HG03460 (cell line): Measurements from ENCODE around the gene SLC26A8.
"Not testable (repeated sequence)": the region's sequence is repeated elsewhere in the genome, so short reads cannot be mapped to it uniquely, and the experiment has no call there.

Source experiments
- ATAC-seq: cut with Tn5 transposase; IDR thresholded peaks from one replicate; pipeline ENCODE4 v1.9.1; 2021; ENCODE audit not compliant: unreplicated experiment

The SLC26A8 gene

DNA sequence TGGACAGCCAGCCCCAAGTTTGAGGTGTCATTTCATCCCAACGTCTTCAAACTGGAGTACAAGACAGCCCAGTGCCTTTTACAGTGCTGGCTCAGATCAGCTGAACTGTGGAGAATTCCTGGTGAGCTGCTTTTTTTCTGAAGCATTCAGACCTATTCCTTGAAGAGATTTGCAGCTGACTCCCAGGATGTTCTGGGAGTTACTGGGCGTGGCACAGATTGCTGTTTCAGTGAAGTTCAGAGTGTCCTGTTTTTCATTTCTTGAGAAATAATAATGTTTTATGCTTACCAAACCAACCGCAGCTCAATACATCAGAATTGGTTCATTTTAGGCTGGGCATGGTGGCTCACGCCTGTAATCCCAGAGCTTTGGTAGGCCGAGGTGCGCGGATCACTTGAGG lies 70.1 kb downstream of the SLC26A8 start:
- no peak for ATAC-seq

- no peak for ATAC-seq
These were observed 75.7 kb downstream of the SLC26A8 start for GRCh38 chr6:35948725-35949124.

DNA sequence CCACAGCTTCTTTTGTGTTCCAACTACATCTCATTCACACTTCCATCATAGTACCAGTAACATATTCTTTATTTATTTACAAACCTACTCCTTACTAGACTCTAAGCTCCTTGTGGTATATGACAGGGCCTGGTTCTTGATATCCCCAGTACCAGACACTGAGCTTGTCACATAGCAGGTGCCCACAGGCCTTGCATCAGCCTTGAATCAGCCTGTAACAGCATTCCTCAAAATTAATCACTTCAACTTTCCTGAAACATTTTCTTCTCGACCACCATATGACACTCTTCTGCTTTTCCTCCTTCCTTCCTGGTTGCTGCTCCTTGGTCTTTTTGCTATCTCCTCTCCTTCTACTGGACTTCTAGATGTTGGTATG lies 78.8 kb downstream of the SLC26A8 start:
- ATAC-seq: no peak

DNA sequence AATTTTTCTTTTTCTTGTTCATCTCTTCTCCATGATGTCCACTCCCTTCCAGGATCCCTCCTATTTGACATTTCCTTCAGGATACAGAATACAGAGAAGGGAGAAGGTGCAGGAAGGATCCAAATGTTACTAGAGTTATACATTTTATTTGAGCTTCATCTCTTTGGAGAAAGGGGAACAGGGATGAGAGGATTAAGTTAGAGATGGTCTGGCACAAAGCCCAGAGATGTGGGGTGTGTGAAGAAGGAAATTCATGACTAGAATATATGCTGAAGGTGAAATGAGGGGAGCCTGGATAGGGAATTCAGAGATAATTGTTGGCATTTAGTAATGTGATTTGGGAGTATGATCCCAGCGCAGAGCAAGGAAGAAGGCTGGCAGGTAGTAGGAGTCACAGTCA lies 81.1 kb downstream of the SLC26A8 start:
- no peak for ATAC-seq

GRCh38 chr6:35942355-35942754 lies 82.1 kb downstream of the SLC26A8 start:
- ATAC-seq: no peak

GRCh38 chr6:35941170-35941569 lies 83.3 kb downstream of the SLC26A8 start:
- ATAC-seq: not testable (repeated sequence)

- not testable (repeated sequence) for ATAC-seq
These were observed 84.4 kb downstream of the SLC26A8 start for GRCh38 chr6:35940014-35940413.

DNA sequence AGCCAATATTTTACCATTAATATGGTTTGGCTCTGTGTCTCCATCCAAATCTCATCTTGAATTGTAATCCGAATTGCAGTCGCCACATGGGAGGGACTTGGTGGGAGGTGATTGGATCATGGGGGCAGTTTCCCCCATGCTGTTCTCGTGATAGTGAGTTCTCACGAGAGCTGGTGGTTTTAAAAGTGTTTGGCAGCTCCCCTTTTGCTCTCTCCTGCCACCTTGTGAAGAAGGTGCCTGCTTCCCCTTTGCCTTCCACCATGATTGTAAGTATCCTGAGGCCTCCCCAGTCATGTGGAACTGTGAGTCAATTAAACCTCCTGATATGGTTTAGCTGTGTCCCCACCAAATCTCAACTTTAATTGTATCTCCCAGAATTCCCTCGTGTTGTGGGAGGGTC lies 85.2 kb downstream of the SLC26A8 start:
- not testable (repeated sequence) for ATAC-seq

- ATAC-seq: no peak
These were observed 87.6 kb downstream of the SLC26A8 start for GRCh38 chr6:35936681-35937359.

DNA sequence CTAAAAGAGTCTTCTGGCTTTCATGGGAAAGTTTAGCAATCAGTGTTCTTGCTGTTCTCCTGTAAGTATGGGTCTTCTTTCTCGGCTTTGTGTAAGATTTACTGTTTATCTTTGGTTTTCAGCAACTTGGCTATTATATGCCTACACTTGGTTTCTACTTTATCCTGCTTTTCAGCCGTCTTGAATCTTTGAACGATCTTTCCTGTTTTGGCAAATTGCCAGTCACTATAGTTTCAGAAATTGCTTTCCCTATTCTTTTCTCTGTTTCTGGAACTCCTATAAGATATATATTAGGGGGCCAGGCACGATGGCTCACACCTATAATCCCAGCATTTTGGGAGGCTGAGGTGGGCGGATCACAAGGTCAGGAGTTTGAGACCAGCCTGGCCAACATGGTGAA lies 89.0 kb downstream of the SLC26A8 start:
- ATAC-seq: no peak

DNA sequence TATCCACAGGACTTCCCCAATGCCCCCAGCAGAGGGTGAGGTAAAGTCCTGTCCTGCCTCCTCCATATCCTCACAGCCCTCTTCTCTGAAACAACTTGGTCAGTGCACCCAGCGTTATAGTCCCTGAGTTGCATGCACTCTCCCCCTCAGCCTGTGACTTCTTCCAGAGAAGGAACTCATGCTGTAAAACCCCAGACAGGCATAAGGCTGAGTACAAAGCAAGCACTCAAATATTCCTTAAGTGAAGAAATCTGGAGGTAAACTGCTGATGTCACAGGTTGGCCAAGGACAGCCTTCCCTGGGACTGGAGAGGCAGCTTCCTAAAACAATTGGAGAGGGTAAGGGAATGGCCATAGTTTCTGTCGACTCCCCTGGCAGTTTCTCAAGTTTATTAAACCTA lies 90.6 kb downstream of the SLC26A8 start:
- ATAC-seq: no peak

GRCh38 chr6:35931873-35932272 lies 92.6 kb downstream of the SLC26A8 start:
- not testable (repeated sequence) for ATAC-seq

GRCh38 chr6:35931120-35931561 lies 93.3 kb downstream of the SLC26A8 start:
- ATAC-seq: no peak

DNA sequence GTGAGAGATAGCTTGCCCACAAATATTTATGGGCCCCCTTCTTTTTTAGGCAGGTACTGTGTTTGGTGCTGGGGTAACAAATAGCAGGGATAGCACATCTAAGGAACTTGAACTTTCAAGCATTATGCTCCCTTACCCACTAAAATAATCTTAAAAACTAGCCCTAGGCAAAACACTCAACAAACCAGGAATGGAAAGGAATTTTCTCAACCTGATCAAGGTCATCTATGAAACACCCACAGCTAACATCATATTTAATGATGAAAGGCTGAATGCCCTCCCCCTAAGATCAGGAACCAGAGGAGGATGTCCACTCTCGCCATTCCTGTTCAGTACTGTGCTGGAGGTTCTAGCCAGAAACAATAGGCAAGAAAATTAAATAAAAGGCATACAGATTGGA lies 94.8 kb downstream of the SLC26A8 start:
- ATAC-seq: no peak

DNA sequence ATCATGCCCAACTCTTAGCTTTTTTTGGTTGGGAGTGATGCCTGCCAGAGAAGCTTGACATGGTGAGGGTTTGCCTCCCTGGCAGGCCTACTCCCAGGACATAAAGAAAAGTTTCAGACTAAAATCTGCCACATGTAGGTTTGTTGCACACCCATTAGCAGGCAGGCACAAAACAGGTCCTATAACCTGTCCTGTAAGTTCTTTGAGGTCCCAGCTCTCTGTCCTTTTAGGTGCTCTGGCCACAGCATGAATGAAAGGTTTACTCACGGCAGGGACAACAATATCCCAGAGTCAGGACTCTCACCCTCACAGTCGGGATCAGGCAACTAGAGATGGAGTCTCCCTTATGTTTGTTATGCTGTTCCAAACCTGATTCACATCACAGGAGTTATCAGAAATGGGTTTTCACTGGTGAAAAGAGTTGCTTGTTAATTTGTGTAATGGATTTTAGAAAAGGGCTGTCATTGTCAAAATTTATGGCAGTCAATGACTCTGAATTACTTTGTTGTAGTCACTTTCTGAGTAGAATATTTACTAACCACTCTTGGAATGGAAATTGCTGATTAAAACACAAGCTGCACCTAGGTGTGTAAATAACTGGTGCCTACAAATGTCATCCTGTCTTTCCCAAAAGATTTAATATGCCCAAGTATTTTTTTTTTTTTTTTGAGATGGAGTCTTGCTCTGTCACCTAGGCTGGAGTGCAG lies 97.8 kb downstream of the SLC26A8 start:
- no peak for ATAC-seq

GRCh38 chr6:35925961-35926360 lies 98.5 kb downstream of the SLC26A8 start:
- no peak for ATAC-seq

DNA sequence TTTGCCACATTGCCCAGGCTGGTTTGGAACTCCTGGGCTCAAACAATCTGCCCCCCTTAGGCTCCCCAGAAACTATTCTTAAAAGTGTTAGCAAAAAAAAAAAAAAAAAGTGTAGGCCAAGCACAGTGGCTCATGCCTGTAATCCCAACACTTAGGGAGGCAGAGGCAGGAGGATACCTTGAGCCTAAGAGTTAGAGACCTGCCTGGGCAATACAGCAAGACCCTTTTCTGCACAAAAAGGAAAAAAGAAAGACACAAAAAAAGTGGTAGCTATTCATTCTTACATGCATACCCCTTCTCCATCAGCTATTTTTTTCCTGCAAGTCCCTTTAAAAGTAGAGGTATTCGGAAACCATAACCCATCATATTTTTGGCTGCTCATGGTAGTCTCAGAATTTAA lies 100.3 kb downstream of the SLC26A8 start:
- ATAC-seq: no peak

DNA sequence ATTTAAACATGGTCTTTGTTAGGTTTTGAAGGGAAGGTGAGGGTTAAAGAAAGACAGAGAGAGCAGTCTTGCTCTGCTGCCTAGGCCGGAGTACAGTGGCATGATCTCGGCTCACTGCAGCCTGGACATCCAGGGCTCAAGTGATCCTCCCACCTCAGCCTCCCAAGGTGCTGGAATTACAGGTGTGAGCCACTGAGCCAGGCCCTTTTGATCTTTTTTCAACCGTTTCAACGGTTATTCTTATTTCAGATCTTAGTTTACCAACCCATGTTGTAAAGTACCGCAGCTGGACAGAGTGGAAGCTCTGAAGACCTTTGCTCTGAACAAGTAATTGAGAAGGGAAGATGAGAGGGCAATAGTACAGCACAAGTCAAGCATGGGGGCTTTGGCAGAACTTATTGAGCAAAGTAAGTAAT lies 102.3 kb downstream of the SLC26A8 start:
- no peak for ATAC-seq

GRCh38 chr6:35920793-35921732 lies 103.4 kb downstream of the SLC26A8 start, which contains the start of gene SRPK1:
Gene SRPK1 (minus strand): TSS chr6:35921098. CDS start chr6:35921056, 42 bp downstream.
- peak; percentile 77 for ATAC-seq

DNA sequence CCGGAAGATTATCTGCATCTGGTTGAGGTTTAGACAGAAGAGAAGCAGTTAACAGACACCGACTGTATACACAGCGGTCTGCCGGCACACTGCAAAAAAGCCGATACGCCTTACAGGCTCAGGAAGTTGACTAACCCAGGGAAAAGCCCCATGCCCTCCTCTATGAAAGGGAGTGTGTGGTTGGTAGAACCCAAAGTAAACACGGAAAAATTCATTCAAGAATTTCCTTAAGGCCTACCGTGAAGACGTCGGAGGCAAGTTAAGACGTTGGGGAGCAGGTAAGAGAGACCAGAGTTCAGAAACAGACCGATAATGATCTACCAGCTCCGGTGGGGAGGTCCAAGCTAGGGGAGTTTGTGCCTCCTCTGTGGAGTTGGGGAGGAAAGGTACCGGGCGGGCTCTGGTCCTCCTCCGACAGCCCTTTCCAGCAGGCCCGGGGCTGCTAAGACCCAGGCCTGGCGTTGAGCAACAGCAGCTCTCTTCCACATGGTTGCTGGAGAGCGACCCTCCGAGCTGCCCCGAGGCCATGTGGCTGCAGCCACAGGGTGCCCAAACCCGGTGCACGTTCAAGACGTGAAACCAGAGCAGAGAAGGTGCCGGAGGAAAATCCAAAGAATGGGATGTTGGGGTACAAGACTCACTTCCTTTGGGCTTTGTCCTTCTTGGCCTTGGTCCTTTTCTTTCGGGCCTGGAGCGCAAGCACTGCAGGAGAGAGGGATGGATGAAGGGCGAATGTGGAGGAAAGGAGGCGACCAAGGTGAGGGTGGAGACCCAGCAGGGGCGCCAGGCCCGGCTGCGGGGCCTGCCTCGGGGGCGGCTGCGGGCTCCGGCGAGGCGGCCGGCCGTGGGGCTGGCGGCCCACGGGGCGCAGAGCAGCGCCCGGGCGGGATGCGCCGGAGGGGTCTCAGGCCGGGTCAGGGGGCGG lies 104.4 kb downstream of the SLC26A8 start:
- peak; percentile 33 for ATAC-seq
